Measurements from ENCODE around the gene SRP72. TPM values are rescaled to one million over a fixed set of nuclear protein-coding genes. Genes with fewer than 3 reads are reported as not detected.
A peak's percentile ranks its signal among the peaks of the same experiment; 100 is the strongest.

SRP72 gene
- polyA plus RNA-seq, 1 donor: 66.3 TPM

GRCh38 chr4:56537147-56537546 lies 69.7 kb downstream of the SRP72 start:
- Histone ChIP-seq H3K27me3 (ENCODE audit: control insufficient read depth, insufficient read depth, low read length) (peaks cover 11% of the 10 kb centered on the region), H3K27ac (ENCODE audit: low read length) (no peak overlapping the region), H3K4me3 (ENCODE audit: low read length) (no peak overlapping the region), H3K36me3 (ENCODE audit: control insufficient read depth, insufficient read depth, low read length) (no peaks in the 10 kb centered on the region), H3K9me3 (ENCODE audit: control insufficient read depth, low read depth, low read length) (no peaks in the 10 kb centered on the region), H3K4me1 (ENCODE audit: control insufficient read depth, insufficient read depth, low read length) (no peaks in the 10 kb centered on the region)
- no CpG with 5 or more reads among the region's 1 CpG for WGBS (ENCODE audit: insufficient coverage, low lambda C conversion rate)
- no peak for DNase-seq

DNA sequence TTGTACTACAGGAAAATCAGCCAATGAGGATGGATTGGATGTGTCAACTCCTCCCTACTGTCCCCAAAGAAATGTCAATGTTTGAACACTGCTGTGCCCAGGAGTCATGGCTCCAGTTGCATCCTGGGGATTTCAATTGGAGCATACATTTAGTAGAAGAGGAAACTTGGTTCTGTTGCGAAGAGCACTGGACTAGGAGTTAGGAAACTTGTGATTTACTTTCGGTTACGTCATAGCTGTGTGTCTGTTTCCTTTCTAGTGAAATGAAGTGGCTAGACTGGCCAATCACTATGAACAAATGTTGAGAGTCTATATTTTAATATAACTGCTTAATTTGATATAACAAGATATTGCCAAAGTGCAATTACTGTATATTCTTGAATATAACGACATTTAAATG lies 73.4 kb downstream of the SRP72 start:
- Histone ChIP-seq H3K9me3 (ENCODE audit: control insufficient read depth, low read depth, low read length) (no peaks in the 10 kb centered on the region), H3K27me3 (ENCODE audit: control insufficient read depth, insufficient read depth, low read length) (no peaks in the 10 kb centered on the region), H3K36me3 (ENCODE audit: control insufficient read depth, insufficient read depth, low read length) (no peaks in the 10 kb centered on the region), H3K4me1 (ENCODE audit: control insufficient read depth, insufficient read depth, low read length) (no peaks in the 10 kb centered on the region), H3K27ac (ENCODE audit: low read length) (no peak overlapping the region), H3K4me3 (ENCODE audit: low read length) (no peak overlapping the region)
- whole genome bisulfite sequencing (ENCODE audit: insufficient coverage, low lambda C conversion rate): 73% methylated on average over 1 of the region's 4 CpGs
- no peak for DNase-seq

- Histone ChIP-seq H3K27me3 (ENCODE audit: control insufficient read depth, insufficient read depth, low read length) (no peaks in the 10 kb centered on the region), H3K4me3 (ENCODE audit: low read length) (peak overlapping the region; percentile 39), H3K9me3 (ENCODE audit: control insufficient read depth, low read depth, low read length) (no peaks in the 10 kb centered on the region), H3K4me1 (ENCODE audit: control insufficient read depth, insufficient read depth, low read length) (no peaks in the 10 kb centered on the region), H3K36me3 (ENCODE audit: control insufficient read depth, insufficient read depth, low read length) (no peaks in the 10 kb centered on the region), H3K27ac (ENCODE audit: low read length) (no peak overlapping the region)
- WGBS (ENCODE audit: insufficient coverage, low lambda C conversion rate): no CpG with 5 or more reads among the region's 33 CpGs
- peak; percentile 78 to 84 for DNase-seq
Observed at GRCh38 chr4:56544573-56545131, 77.2 kb downstream of the SRP72 start.

GRCh38 chr4:56550642-56551041 lies 83.2 kb downstream of the SRP72 start:
- no peak overlapping the region for H3K27ac ChIP-seq (ENCODE audit: low read length)
- WGBS (ENCODE audit: insufficient coverage, low lambda C conversion rate): 100% methylated on average over 2 of the region's 8 CpGs
- no peak overlapping the region for H3K4me3 ChIP-seq (ENCODE audit: low read length)
- H3K36me3 ChIP-seq (ENCODE audit: control insufficient read depth, insufficient read depth, low read length): no peaks in the 10 kb centered on the region
- DNase-seq: no peak
- no peaks in the 10 kb centered on the region for H3K4me1 ChIP-seq (ENCODE audit: control insufficient read depth, insufficient read depth, low read length)
- H3K27me3 ChIP-seq (ENCODE audit: control insufficient read depth, insufficient read depth, low read length): no peaks in the 10 kb centered on the region
- H3K9me3 ChIP-seq (ENCODE audit: control insufficient read depth, low read depth, low read length): no peaks in the 10 kb centered on the region

- Histone ChIP-seq H3K4me1 (ENCODE audit: control insufficient read depth, insufficient read depth, low read length) (no peaks in the 10 kb centered on the region), H3K27ac (ENCODE audit: low read length) (no peak overlapping the region), H3K4me3 (ENCODE audit: low read length) (no peak overlapping the region), H3K36me3 (ENCODE audit: control insufficient read depth, insufficient read depth, low read length) (no peaks in the 10 kb centered on the region), H3K9me3 (ENCODE audit: control insufficient read depth, low read depth, low read length) (no peaks in the 10 kb centered on the region), H3K27me3 (ENCODE audit: control insufficient read depth, insufficient read depth, low read length) (no peaks in the 10 kb centered on the region)
- DNase-seq: no peak
- 100% methylated on average over 1 of the region's 2 CpGs for WGBS (ENCODE audit: insufficient coverage, low lambda C conversion rate)
Observed at GRCh38 chr4:56551516-56551915, 84.1 kb downstream of the SRP72 start.

GRCh38 chr4:56552273-56552672 lies 84.9 kb downstream of the SRP72 start:
- H3K4me1 ChIP-seq (ENCODE audit: control insufficient read depth, insufficient read depth, low read length): no peaks in the 10 kb centered on the region
- no peaks in the 10 kb centered on the region for H3K36me3 ChIP-seq (ENCODE audit: control insufficient read depth, insufficient read depth, low read length)
- H3K27ac ChIP-seq (ENCODE audit: low read length): no peak overlapping the region
- H3K9me3 ChIP-seq (ENCODE audit: control insufficient read depth, low read depth, low read length): no peaks in the 10 kb centered on the region
- H3K27me3 ChIP-seq (ENCODE audit: control insufficient read depth, insufficient read depth, low read length): no peaks in the 10 kb centered on the region
- no peak overlapping the region for H3K4me3 ChIP-seq (ENCODE audit: low read length)
- no peak for DNase-seq

Other genes starting within 250 kb of the SRP72 start
- gene AASDH, start 80.1 kb upstream of the SRP72 start, polyA plus RNA-seq: 12.6 TPM
- gene PPAT, start 32.0 kb upstream of the SRP72 start, polyA plus RNA-seq: 13.2 TPM
- 89.4 TPM for gene PAICS, start 31.4 kb upstream of the SRP72 start, polyA plus RNA-seq
- gene ARL9, start 38.2 kb downstream of the SRP72 start, polyA plus RNA-seq: 0.63 TPM
- gene HOPX, start 213.7 kb downstream of the SRP72 start, polyA plus RNA-seq: 28.5 TPM

All from large intestine (tissue), 3 donors.